Glutamatergic neuron (in vitro differentiated cells): ENCODE data around the gene UNC93A. TPM values are rescaled to one million over a fixed set of nuclear protein-coding genes. Genes with fewer than 3 reads are reported as not detected.

ENCODE experiments used
- DNase-seq: peaks from one replicate; pipeline ENCODE4 v3.0.0; 2022
- H3K27ac Mint-ChIP-seq: one replicate; pipeline ENCODE4 v1.8.0; 2020; ENCODE audit warnings: mild to moderate bottlenecking, mixed read lengths, inconsistent platforms; ENCODE audit not compliant: unreplicated experiment
- H3K27me3 Mint-ChIP-seq: one replicate; pipeline ENCODE4 v1.8.0; 2020; ENCODE audit warnings: mild to moderate bottlenecking, moderate library complexity, mixed read lengths, inconsistent platforms; ENCODE audit not compliant: unreplicated experiment
- H3K36me3 Mint-ChIP-seq: one replicate; pipeline ENCODE4 v1.8.0; 2020; ENCODE audit warnings: mild to moderate bottlenecking, mixed read lengths, inconsistent platforms; ENCODE audit not compliant: unreplicated experiment
- H3K4me1 Mint-ChIP-seq: one replicate; pipeline ENCODE4 v1.8.0; 2020; ENCODE audit warnings: mild to moderate bottlenecking, low read depth, mixed read lengths, inconsistent platforms; ENCODE audit not compliant: unreplicated experiment
- H3K4me3 Mint-ChIP-seq: one replicate; pipeline ENCODE4 v1.8.0; 2020; ENCODE audit warnings: mild to moderate bottlenecking, mixed read lengths, inconsistent platforms; ENCODE audit not compliant: unreplicated experiment
- H3K9me3 Mint-ChIP-seq: one replicate; pipeline ENCODE4 v1.8.0; 2020; ENCODE audit warnings: mild to moderate bottlenecking, moderate library complexity, mixed read lengths, inconsistent platforms; ENCODE audit not compliant: unreplicated experiment
- total RNA-seq: library from RNA; stranded (reverse); fragmentation: NEBNext Ultra II Directional; extraction: Animal tissue kit (Norgen Biotek cat#: 25700); gene quantifications from one replicate; pipeline ENCODE4 v1.2.1, GENCODE V29; 2021; ENCODE audit not compliant: unreplicated experiment
- TF ChIP-seq, protein P1 (sequence below): fragments of 200-600 bp; sonication (generic); IDR thresholded peaks from one replicate; pipeline ENCODE4 v1.5.0; 2021; ENCODE audit not compliant: partially characterized antibody, unreplicated experiment

The UNC93A gene
- total RNA-seq, 1 donor from 2014 or later: not detected

DNA sequence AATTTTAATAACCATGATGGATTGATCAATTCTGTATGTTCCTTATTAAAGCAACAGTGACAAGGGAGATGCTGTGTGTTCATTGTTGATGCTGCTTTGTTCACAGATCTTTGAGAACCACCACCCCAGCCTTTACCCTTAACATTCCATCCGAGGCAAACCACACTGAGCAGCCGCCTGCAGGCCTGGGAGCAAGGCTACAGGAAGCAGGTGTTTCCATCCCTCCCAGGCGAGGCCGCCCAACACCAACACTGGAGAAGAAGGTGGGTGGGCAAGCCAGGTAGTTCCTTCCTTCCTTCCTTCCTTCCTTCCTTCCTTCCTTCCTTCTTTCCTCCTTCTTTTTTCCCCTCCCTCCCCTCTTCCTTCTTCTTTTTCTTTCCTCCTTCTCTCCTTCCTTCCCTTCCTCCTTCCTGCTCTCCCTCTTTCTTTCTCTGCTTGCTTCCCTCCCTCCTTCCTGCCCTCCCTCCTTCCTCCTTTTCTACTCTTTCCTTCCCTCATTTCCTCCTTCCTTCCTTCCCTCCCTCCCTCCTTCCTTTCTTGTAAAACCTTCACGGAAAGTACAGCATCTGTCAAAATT is 47.5 kb downstream of the UNC93A start:
- Mint-ChIP-seq H3K4me3 (no peak overlapping the region), H3K9me3 (peaks cover 6% of the 10 kb centered on the region), H3K36me3 (peaks cover 4% of the 10 kb centered on the region), H3K4me1 (no peaks in the 10 kb centered on the region), H3K27me3 (no peaks in the 10 kb centered on the region), H3K27ac (no peak overlapping the region)
- TF ChIP-seq, protein P1, sequence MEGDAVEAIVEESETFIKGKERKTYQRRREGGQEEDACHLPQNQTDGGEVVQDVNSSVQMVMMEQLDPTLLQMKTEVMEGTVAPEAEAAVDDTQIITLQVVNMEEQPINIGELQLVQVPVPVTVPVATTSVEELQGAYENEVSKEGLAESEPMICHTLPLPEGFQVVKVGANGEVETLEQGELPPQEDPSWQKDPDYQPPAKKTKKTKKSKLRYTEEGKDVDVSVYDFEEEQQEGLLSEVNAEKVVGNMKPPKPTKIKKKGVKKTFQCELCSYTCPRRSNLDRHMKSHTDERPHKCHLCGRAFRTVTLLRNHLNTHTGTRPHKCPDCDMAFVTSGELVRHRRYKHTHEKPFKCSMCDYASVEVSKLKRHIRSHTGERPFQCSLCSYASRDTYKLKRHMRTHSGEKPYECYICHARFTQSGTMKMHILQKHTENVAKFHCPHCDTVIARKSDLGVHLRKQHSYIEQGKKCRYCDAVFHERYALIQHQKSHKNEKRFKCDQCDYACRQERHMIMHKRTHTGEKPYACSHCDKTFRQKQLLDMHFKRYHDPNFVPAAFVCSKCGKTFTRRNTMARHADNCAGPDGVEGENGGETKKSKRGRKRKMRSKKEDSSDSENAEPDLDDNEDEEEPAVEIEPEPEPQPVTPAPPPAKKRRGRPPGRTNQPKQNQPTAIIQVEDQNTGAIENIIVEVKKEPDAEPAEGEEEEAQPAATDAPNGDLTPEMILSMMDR: no peak
- no peak for DNase-seq

GRCh38 chr6:167341038-167341583 is 50.0 kb downstream of the UNC93A start:
- Mint-ChIP-seq H3K4me1 (no peaks in the 10 kb centered on the region), H3K4me3 (no peak overlapping the region)

DNA sequence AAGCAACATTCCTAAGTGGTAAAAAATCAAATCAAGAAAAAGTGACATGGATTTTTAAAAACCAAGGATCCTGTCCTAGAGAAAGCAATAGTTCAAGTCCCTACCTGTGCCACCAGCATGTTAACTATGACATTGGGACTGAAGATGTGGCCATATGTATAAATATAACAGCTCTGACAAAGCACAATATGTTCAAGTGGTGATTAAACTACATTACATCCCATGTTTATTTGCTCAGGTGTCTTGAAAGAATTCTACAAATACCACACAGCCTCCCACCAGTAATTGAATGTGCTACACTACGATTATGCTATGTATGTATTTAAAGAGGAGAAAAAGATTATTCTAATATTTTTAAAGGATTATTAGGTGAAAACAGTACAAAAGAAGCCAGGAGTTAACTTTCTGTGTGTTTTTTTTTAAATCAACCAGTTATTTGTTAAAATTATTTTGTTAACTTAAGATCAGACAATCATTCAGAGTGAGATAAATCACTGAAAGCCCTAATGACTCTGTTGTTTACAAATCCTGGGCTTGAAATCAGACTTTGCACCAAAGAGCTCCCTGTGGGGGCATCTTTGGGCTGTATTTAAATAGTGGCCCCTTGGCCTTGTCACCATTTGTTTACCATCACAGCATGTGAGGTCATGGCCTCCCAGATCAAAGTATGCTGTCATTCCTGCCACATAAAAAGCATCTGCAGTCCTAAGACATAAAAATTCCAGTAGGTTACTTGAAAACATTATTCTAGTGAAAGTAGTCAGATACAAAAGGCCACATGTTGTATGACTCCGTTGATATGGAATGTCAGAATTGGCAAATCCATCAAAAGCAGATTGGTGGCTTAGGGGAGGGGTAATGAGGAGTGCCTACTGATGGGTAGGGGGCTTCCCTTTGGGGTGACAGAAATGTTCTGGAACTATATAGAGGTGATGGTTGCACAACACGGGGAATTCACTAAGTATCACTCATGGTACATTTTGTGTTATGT is 50.8 kb downstream of the UNC93A start:
- no peak overlapping the region for H3K4me3 Mint-ChIP-seq
- peaks cover 3% of the 10 kb centered on the region for H3K9me3 Mint-ChIP-seq
- H3K36me3 Mint-ChIP-seq: peaks cover 4% of the 10 kb centered on the region
- H3K27ac Mint-ChIP-seq: no peak overlapping the region
- TF ChIP-seq, protein P1: no peak
- no peak for DNase-seq
- no peaks in the 10 kb centered on the region for H3K4me1 Mint-ChIP-seq
- H3K27me3 Mint-ChIP-seq: no peaks in the 10 kb centered on the region

More at GRCh38 chr6:167341038-167341583, 50.0 kb downstream of the UNC93A start:
- H3K9me3 Mint-ChIP-seq: peaks cover 6% of the 10 kb centered on the region
- H3K27ac Mint-ChIP-seq: no peak overlapping the region
- no peaks in the 10 kb centered on the region for H3K27me3 Mint-ChIP-seq
- peaks cover 4% of the 10 kb centered on the region for H3K36me3 Mint-ChIP-seq
- no peak for DNase-seq
- TF ChIP-seq, protein P1: no peak

GRCh38 chr6:167342879-167343610 is 51.9 kb downstream of the UNC93A start:
- Mint-ChIP-seq H3K4me3 (no peak overlapping the region), H3K9me3 (peaks cover 3% of the 10 kb centered on the region), H3K27ac (no peak overlapping the region), H3K4me1 (no peaks in the 10 kb centered on the region), H3K27me3 (no peaks in the 10 kb centered on the region), H3K36me3 (peaks cover 4% of the 10 kb centered on the region)
- TF ChIP-seq, protein P1: no peak
- no peak for DNase-seq
